HG03575 (cell line): ENCODE results near the gene CRIP3.
"Not testable (repeated sequence)": the region's sequence is repeated elsewhere in the genome, so short reads cannot be mapped to it uniquely, and the experiment has no call there.

ENCODE experiments used
- ATAC-seq: cut with Tn5 transposase; IDR thresholded peaks from one replicate; pipeline ENCODE4 v1.9.1; 2021; ENCODE audit not compliant: unreplicated experiment, insufficient number of reproducible peaks, low FRiP score; ENCODE audit errors: extremely low read depth

CRIP3 gene

GRCh38 chr6:43308990-43309477, 408 bp upstream of the CRIP3 start:
- ATAC-seq, result no peak

GRCh38 chr6:43307451-43308100, 1.1 kb downstream of the CRIP3 start:
- no peak for ATAC-seq

GRCh38 chr6:43306086-43306485, 2.5 kb downstream of the CRIP3 start:
- no peak for ATAC-seq

- ATAC-seq, result no peak
These were observed 3.7 kb downstream of the CRIP3 start for GRCh38 chr6:43304882-43305281.

GRCh38 chr6:43304361-43304760, 4.3 kb downstream of the CRIP3 start:
- no peak for ATAC-seq

GRCh38 chr6:43303751-43304331, 4.8 kb downstream of the CRIP3 start:
- no peak for ATAC-seq

GRCh38 chr6:43303006-43303405, 5.6 kb downstream of the CRIP3 start:
- not testable (repeated sequence) for ATAC-seq

- ATAC-seq, result no peak
These were observed 6.5 kb downstream of the CRIP3 start for GRCh38 chr6:43302126-43302525.

- no peak for ATAC-seq
These were observed 7.3 kb downstream of the CRIP3 start for GRCh38 chr6:43301081-43301870.

GRCh38 chr6:43299338-43300293, 9.0 kb downstream of the CRIP3 start:
- no peak for ATAC-seq

- ATAC-seq, result no peak
These were observed 9.9 kb downstream of the CRIP3 start for GRCh38 chr6:43298565-43299337.

- no peak for ATAC-seq
These were observed 10.7 kb downstream of the CRIP3 start, which contains the start of gene SLC22A7 for GRCh38 chr6:43297644-43298564. SLC22A7 (plus strand) TSS chr6:43298260; CDS start chr6:43298359, 99 bp downstream.

GRCh38 chr6:43296780-43297497, 11.7 kb downstream of the CRIP3 start:
- ATAC-seq, result no peak

- ATAC-seq, result no peak
These were observed 13.2 kb downstream of the CRIP3 start for GRCh38 chr6:43295456-43295855.

- no peak for ATAC-seq
These were observed 14.1 kb downstream of the CRIP3 start for GRCh38 chr6:43294536-43294935.

GRCh38 chr6:43293698-43294097, 14.9 kb downstream of the CRIP3 start:
- ATAC-seq, result no peak
